Measurements from ENCODE around the gene MAVS. TPM values are rescaled to one million over a fixed set of nuclear protein-coding genes. Genes with fewer than 3 reads are reported as not detected.

The MAVS gene
- total and polyA plus RNA-seq, 9 of the 15 experiments (the other 6 are each of a cell fraction or from before 2014, with no cell fraction given): 1.6 to 22.0 (median 11.3) TPM

DNA sequence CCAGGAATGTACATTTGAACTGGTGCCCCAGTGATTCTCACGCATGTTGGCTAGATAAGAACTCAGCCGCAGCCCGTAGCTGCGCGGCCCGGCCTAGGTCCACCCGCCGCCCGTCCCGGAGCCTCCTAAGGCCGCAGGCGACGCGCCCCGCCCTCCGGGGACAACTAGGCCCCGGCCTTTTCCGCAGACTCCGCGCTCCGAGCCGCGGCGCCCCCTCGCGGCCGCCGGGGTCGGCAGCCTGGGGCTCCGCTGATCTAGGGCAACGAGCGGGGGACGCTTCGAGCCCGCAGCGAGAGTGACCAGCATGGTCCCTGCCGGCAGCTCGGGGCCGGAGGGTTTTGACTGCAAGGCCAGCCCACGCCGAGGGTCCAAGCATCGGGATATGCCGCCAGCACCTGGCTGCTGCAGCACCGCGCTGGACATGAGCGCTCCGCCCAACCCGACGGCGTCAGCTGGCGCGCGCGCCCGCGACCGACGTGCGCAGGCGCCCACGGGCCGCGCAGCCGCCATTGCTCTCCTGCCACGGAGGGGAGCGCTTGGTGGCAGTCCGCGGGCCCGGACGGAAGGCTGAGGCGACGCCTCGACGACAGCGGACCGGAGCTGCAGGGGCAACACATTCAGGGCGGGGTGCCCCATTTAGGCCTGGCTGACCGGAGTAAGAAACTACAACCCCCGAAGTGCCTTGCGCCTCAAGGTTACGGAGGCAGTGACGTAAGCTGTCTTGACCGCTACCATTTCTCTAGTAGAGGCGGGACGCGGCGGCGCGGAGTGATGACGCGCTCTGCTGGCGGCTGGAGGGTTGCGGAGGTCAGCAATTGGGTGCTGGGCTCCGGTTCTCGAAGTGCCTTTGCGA lies 26.4 kb upstream of the MAVS start, which contains the start of gene AP5S1 (continued):
- peak; percentile 58; the same call in 1 of the 2 replicates for TF ChIP-seq SOX6 (IDR thresholded peaks at IDR 0.05)
- peak; percentile 85 for TF ChIP-seq FIP1L1 (IDR thresholded peaks at IDR 0.05; ENCODE audit: low read depth, low read length, poor library complexity, severe bottlenecking)
- TF ChIP-seq, protein P1, sequence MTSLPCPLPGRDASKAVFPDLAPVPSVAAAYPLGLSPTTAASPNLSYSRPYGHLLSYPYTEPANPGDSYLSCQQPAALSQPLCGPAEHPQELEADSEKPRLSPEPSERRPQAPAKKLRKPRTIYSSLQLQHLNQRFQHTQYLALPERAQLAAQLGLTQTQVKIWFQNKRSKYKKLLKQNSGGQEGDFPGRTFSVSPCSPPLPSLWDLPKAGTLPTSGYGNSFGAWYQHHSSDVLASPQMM (CRISPR knock-in tag; IDR thresholded peaks at IDR 0.05): no peak
- TF ChIP-seq SAFB2 (IDR thresholded peaks at IDR 0.05; ENCODE audit: borderline replicate concordance, low read depth, low read length, severe bottlenecking): no peak
- TF ChIP-seq POLR2G (IDR thresholded peaks at IDR 0.05; ENCODE audit: low read depth, low read length): peak; percentile 93
- TF ChIP-seq, protein P2, sequence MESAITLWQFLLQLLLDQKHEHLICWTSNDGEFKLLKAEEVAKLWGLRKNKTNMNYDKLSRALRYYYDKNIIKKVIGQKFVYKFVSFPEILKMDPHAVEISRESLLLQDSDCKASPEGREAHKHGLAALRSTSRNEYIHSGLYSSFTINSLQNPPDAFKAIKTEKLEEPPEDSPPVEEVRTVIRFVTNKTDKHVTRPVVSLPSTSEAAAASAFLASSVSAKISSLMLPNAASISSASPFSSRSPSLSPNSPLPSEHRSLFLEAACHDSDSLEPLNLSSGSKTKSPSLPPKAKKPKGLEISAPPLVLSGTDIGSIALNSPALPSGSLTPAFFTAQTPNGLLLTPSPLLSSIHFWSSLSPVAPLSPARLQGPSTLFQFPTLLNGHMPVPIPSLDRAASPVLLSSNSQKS (CRISPR knock-in tag; IDR thresholded peaks at IDR 0.05): no peak
- TF ChIP-seq, protein P3, sequence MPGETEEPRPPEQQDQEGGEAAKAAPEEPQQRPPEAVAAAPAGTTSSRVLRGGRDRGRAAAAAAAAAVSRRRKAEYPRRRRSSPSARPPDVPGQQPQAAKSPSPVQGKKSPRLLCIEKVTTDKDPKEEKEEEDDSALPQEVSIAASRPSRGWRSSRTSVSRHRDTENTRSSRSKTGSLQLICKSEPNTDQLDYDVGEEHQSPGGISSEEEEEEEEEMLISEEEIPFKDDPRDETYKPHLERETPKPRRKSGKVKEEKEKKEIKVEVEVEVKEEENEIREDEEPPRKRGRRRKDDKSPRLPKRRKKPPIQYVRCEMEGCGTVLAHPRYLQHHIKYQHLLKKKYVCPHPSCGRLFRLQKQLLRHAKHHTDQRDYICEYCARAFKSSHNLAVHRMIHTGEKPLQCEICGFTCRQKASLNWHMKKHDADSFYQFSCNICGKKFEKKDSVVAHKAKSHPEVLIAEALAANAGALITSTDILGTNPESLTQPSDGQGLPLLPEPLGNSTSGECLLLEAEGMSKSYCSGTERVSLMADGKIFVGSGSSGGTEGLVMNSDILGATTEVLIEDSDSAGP (CRISPR knock-in tag; IDR thresholded peaks at IDR 0.05): no peak
- TF ChIP-seq NFE2L1 (tag; IDR thresholded peaks at IDR 0.05; ENCODE audit: borderline replicate concordance, low read depth): no peak
- peak; percentile 42; the same call in 1 of the 2 replicates for TF ChIP-seq ELF1 (tag; IDR thresholded peaks at IDR 0.05)
- TF ChIP-seq CHD4 (IDR thresholded peaks at IDR 0.05; ENCODE audit: insufficient read depth, insufficient replicate concordance, low read depth, low read length, poor library complexity, severe bottlenecking): no peak
- no peak for TF ChIP-seq CBFA2T2 (conservative IDR thresholded peaks at IDR 0.05)
- TF ChIP-seq TRIM24 (IDR thresholded peaks at IDR 0.05): 0 out of 4 replicates have a peak, but pooled peaks of 1 of the 2 experiments have one; percentile 53
- TF ChIP-seq NCOA6 (IDR thresholded peaks at IDR 0.05): peak; percentile 88
- TF ChIP-seq KDM5B (IDR thresholded peaks at IDR 0.05; ENCODE audit: insufficient replicate concordance, low read depth, low read length): peak; percentile 61
- peak; percentile 74; the same call in 1 of the 2 replicates for TF ChIP-seq SIN3B (IDR thresholded peaks at IDR 0.05; ENCODE audit: low read depth)
- TF ChIP-seq EGR1 (conservative IDR thresholded peaks at IDR 0.05): 0 out of 2 replicates have a peak, but pooled peaks have one; percentile 14
- peak; percentile 38 for TF ChIP-seq ZNF175 (CRISPR knock-in tag; IDR thresholded peaks at IDR 0.05; ENCODE audit: low read depth)
- TF ChIP-seq, protein P4, sequence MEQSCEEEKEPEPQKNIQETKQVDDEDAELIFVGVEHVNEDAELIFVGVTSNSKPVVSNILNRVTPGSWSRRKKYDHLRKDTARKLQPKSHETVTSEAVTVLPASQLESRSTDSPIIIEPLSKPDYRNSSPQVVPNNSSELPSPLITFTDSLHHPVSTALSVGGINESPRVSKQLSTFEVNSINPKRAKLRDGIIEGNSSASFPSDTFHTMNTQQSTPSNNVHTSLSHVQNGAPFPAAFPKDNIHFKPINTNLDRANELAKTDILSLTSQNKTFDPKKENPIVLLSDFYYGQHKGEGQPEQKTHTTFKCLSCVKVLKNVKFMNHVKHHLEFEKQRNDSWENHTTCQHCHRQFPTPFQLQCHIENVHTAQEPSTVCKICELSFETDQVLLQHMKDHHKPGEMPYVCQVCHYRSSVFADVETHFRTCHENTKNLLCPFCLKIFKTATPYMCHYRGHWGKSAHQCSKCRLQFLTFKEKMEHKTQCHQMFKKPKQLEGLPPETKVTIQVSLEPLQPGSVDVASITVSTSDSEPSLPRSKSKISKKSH (CRISPR knock-in tag; IDR thresholded peaks at IDR 0.05): no peak
- no peak for TF ChIP-seq ILK (tag; IDR thresholded peaks at IDR 0.05; ENCODE audit: borderline replicate concordance, low read depth)
- no peak for TF ChIP-seq CBX5 (IDR thresholded peaks at IDR 0.05; ENCODE audit: borderline replicate concordance, low read depth)
- no peak for TF ChIP-seq THRAP3 (IDR thresholded peaks at IDR 0.05; ENCODE audit: borderline replicate concordance)
